Natural killer cell treated with Interleukin-12 subunit alpha and Interleukin-12 subunit beta and Interleukin-15 and Interleukin-18, amount 100 ng/mL, for 72 hours (primary cell): ENCODE results near the gene PDGFD. TPM values are rescaled to one million over a fixed set of nuclear protein-coding genes. Genes with fewer than 3 reads are reported as not detected.

Source experiments
- ATAC-seq, 2 donors: fragments of 150-1000 bp; cut with Tn5 transposase in 1 of 2; sonication (Bioruptor Pico), chemical (Tn5 transposase) in 1 of 2; 2 replicates each; pipeline ENCODE4 v1.10.0; 2021
- DNase-seq: peaks from one replicate; pipeline ENCODE4 v3.0.0; 2022; ENCODE audit warnings: low spot score
- H3K27ac Mint-ChIP-seq, 2 donors: 1 replicate in 1 of 2; 2 replicates in 1 of 2; pipeline ENCODE4 v1.8.0; 2022; ENCODE audit warnings: mixed read lengths in 2 of 2, mild to moderate bottlenecking in 1 of 2, moderate library complexity in 1 of 2
- H3K27me3 Mint-ChIP-seq, 2 donors: 1 replicate in 1 of 2; 2 replicates in 1 of 2; pipeline ENCODE4 v1.8.0; 2022; ENCODE audit warnings: mixed read lengths in 2 of 2
- H3K36me3 Mint-ChIP-seq: one replicate; pipeline ENCODE4 v1.8.0; 2022; ENCODE audit warnings: mixed read lengths
- H3K4me1 Mint-ChIP-seq, 2 donors: 1 replicate in 1 of 2; 2 replicates in 1 of 2; pipeline ENCODE4 v1.8.0; 2022; ENCODE audit warnings: low read depth in 2 of 2, mixed read lengths in 2 of 2, mild to moderate bottlenecking in 1 of 2
- H3K4me3 Mint-ChIP-seq: one replicate; pipeline ENCODE4 v1.8.0; 2022; ENCODE audit warnings: mixed read lengths
- H3K9me3 Mint-ChIP-seq: 2 replicates; pipeline ENCODE4 v1.8.0; 2022; ENCODE audit warnings: mixed read lengths
- total RNA-seq, 2 donors: library from RNA; stranded (reverse); gene quantifications; one replicate each; pipeline ENCODE4 v1.2.3, GENCODE V29; 2022

The PDGFD gene
- total RNA-seq, 2 donors from 2014 or later: 1.7 to 4.5 TPM

DNA sequence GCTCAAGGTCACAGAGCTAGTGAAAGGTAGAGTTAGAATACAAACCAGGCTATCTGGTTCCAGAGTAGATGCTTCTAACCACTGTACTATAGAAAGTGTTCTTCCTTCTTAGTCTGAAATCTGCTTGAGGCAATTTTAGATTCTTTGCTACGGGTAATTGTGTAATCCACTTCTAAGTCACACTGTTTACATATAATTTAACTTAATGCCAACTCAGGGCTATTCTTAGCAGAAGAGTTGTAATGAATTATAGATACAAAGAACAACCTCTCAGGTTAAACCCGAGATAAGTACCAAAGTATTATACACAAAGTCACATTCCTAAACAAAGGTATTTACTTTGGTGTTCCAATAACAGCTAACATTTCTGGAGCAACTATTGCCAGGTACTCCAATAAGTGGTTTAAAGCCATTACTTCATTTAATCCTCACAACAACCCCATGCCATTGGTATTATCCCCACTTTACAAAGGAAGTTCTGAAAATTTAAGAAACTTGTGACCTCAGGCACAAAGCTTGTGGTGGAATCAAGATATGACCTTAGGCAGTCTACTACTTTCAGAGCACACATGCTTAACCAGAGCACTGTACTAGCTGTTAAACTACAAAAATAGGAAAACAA is 158.6 kb downstream of the PDGFD start:
- Mint-ChIP-seq H3K36me3 (no peaks in the 10 kb centered on the region), H3K27me3 (no peaks in the 10 kb centered on the region), H3K9me3 (no peaks in the 10 kb centered on the region), H3K27ac (no peak overlapping the region), H3K4me1 (peaks cover 9 to 12% of the 10 kb centered on the region in 2 donors), H3K4me3 (no peak overlapping the region)
- no peak for ATAC-seq
- no peak for DNase-seq

- Mint-ChIP-seq H3K36me3 (no peaks in the 10 kb centered on the region), H3K27me3 (no peaks in the 10 kb centered on the region), H3K9me3 (no peaks in the 10 kb centered on the region), H3K27ac (no peak overlapping the region), H3K4me1 (peaks cover 9 to 12% of the 10 kb centered on the region in 2 donors), H3K4me3 (no peak overlapping the region)
- no peak for ATAC-seq
- DNase-seq: no peak
Measured at GRCh38 chr11:104003491-104003890, 160.5 kb downstream of the PDGFD start.

DNA sequence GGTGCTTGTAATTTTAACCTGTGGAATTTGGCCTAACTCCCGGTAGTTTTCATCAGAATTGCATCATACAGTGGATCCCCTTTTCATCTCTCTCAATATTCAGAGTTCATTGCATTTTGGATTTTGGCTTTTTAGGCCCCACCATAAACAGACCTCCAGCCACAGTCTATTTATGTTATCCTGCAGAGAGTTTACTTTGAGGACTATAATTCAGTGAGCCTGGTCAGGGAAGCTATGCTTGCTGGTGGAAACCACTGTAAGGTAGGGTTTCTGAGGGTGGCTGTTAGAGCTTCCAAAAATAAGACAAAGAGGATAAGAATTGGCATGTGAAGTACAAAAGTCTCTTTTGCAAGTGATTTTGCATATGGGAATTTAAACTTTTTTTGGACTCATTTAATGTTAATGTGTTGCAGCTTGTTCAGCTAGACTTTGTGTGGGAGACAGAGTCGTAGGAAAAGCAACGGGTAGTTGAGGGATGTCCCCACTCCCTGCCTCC is 162.3 kb downstream of the PDGFD start:
- H3K9me3 Mint-ChIP-seq: no peaks in the 10 kb centered on the region
- no peak overlapping the region for H3K4me3 Mint-ChIP-seq
- peaks cover 9 to 14% of the 10 kb centered on the region in 2 donors for H3K4me1 Mint-ChIP-seq
- H3K36me3 Mint-ChIP-seq: no peaks in the 10 kb centered on the region
- no peak for DNase-seq
- H3K27me3 Mint-ChIP-seq: no peaks in the 10 kb centered on the region
- no peak overlapping the region for H3K27ac Mint-ChIP-seq
- no peak for ATAC-seq

- Mint-ChIP-seq H3K27me3 (no peaks in the 10 kb centered on the region), H3K4me3 (no peak overlapping the region), H3K9me3 (no peaks in the 10 kb centered on the region), H3K36me3 (no peaks in the 10 kb centered on the region), H3K4me1 (peaks cover 9 to 11% of the 10 kb centered on the region in 2 donors), H3K27ac (no peak overlapping the region)
- ATAC-seq: no peak
- no peak for DNase-seq
Measured at GRCh38 chr11:104000798-104001197, 163.1 kb downstream of the PDGFD start.

DNA sequence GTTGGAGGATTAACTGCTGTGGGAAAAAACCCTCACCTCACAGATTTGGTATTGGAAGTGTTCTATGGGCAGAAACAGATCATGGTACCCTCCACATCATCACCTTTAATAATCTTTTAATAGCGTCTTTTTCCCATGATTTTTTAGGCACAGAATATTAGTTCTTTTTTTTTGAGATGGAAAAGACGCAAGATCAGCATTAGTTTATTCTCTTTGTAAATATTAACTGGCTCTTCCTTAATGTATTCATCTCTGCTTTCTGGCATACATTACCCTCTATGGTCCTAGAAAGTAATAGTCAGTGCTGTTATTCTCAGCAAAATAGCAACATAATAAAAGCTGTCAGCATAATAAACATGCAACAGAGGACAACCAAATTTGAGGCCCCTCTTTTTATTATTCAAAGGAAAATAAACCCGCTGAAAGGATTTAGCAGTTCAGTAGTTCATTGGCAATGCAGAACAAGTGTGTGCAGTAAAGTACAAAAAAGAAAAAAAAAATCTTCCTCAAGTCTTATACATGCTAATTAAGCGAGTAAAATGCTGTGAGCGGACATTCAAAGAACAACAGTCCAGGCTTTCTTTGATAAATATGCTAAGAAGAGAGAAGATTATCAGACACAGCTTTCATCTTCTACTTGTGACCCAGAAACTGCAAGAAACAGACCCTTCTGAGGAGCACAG is 165.0 kb downstream of the PDGFD start:
- H3K4me1 Mint-ChIP-seq: peaks cover 9 to 11% of the 10 kb centered on the region in 2 donors
- no peaks in the 10 kb centered on the region for H3K9me3 Mint-ChIP-seq
- no peak overlapping the region for H3K27ac Mint-ChIP-seq
- ATAC-seq (no peak), DNase-seq (no peak)
- no peaks in the 10 kb centered on the region for H3K36me3 Mint-ChIP-seq
- H3K27me3 Mint-ChIP-seq: no peaks in the 10 kb centered on the region
- H3K4me3 Mint-ChIP-seq: no peak overlapping the region

DNA sequence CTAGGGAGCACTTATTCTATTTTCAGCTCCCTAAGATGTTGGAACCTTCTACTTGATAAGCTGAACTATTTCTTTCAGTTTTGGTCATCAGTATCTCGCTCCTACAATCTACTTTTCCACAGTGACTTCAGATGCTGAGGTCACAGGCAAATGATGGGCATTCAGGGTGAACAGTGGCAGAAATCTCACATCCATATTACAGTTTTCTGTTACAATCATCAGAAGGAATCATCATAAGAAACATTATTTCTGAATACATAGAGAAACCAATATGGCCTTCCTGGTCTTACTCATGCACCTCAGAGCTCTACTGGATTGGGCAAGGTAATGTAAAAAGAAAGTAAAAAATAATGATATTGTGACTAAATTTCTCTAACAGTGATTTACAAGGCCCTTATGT is 166.9 kb downstream of the PDGFD start:
- ATAC-seq (peak in 1 of 2 donors; percentile 36), DNase-seq (no peak)
- no peaks in the 10 kb centered on the region for H3K36me3 Mint-ChIP-seq
- no peak overlapping the region for H3K4me3 Mint-ChIP-seq
- no peak overlapping the region for H3K27ac Mint-ChIP-seq
- H3K9me3 Mint-ChIP-seq: no peaks in the 10 kb centered on the region
- peaks cover 0 to 4% of the 10 kb centered on the region in 2 donors for H3K4me1 Mint-ChIP-seq
- no peaks in the 10 kb centered on the region for H3K27me3 Mint-ChIP-seq

GRCh38 chr11:103995896-103996295 is 168.1 kb downstream of the PDGFD start:
- no peak for DNase-seq
- no peak for ATAC-seq
- Mint-ChIP-seq H3K4me1 (peaks cover 0 to 4% of the 10 kb centered on the region in 2 donors), H3K27me3 (no peaks in the 10 kb centered on the region), H3K9me3 (no peaks in the 10 kb centered on the region), H3K4me3 (no peak overlapping the region), H3K36me3 (no peaks in the 10 kb centered on the region), H3K27ac (no peak overlapping the region)

GRCh38 chr11:103994518-103994917 is 169.4 kb downstream of the PDGFD start:
- H3K36me3 Mint-ChIP-seq: no peaks in the 10 kb centered on the region
- H3K4me3 Mint-ChIP-seq: no peak overlapping the region
- ATAC-seq (no peak), DNase-seq (no peak)
- H3K27ac Mint-ChIP-seq: no peak overlapping the region
- no peaks in the 10 kb centered on the region for H3K27me3 Mint-ChIP-seq
- H3K4me1 Mint-ChIP-seq: peaks cover 0 to 4% of the 10 kb centered on the region in 2 donors
- H3K9me3 Mint-ChIP-seq: no peaks in the 10 kb centered on the region

DNA sequence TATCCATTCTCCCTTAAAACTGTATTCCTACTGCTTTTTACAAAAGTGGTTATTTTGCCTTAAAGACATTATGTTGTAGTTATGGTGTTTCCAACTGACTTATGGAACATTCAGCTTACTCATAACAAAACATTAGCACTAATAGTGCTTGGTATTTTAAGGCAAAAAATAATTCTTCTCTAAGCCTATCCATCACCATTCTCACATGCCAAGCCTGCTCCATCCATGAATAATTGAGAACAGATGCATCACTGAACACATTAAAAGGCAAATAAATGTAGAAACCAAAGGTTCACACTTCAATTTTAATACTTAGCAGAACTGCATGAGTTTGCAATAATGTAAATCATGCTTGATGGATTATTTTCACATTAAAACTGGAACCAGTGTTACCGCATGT is 169.9 kb downstream of the PDGFD start:
- H3K4me1 Mint-ChIP-seq: peaks cover 0 to 4% of the 10 kb centered on the region in 2 donors
- H3K27ac Mint-ChIP-seq: no peak overlapping the region
- H3K9me3 Mint-ChIP-seq: no peaks in the 10 kb centered on the region
- H3K4me3 Mint-ChIP-seq: no peak overlapping the region
- no peaks in the 10 kb centered on the region for H3K27me3 Mint-ChIP-seq
- H3K36me3 Mint-ChIP-seq: no peaks in the 10 kb centered on the region
- DNase-seq (no peak), ATAC-seq (no peak)

- Mint-ChIP-seq H3K27me3 (no peaks in the 10 kb centered on the region), H3K4me1 (peaks cover 0 to 2% of the 10 kb centered on the region in 2 donors), H3K4me3 (no peak overlapping the region), H3K27ac (no peak overlapping the region), H3K9me3 (no peaks in the 10 kb centered on the region), H3K36me3 (no peaks in the 10 kb centered on the region)
- ATAC-seq (no peak), DNase-seq (no peak)
Measured at GRCh38 chr11:103993507-103993906, 170.4 kb downstream of the PDGFD start.

DNA sequence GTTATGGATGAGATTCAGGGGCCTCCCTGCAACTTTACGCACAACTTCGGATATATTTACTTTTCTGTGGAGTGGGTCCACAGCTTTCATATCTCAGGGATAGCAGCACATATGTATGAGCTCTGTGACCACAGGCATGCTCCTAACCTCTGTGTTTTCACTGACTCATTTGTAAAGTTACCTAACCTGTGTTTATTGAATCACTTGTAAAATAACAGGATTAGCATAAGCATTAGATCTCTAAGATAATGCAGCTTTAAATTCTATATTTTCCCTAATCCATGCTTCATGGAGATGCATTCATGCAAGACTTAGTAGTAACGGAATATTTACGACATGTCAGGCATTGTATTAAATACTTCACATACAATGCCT is 175.4 kb downstream of the PDGFD start:
- no peaks in the 10 kb centered on the region for H3K36me3 Mint-ChIP-seq
- no peaks in the 10 kb centered on the region for H3K27me3 Mint-ChIP-seq
- H3K4me1 Mint-ChIP-seq: peaks cover 0 to 4% of the 10 kb centered on the region in 2 donors
- no peak for DNase-seq
- ATAC-seq: no peak
- peaks cover 4% of the 10 kb centered on the region for H3K9me3 Mint-ChIP-seq
- no peak overlapping the region for H3K4me3 Mint-ChIP-seq
- H3K27ac Mint-ChIP-seq: no peak overlapping the region

- Mint-ChIP-seq H3K27ac (no peak overlapping the region), H3K4me1 (peaks cover 0 to 4% of the 10 kb centered on the region in 2 donors), H3K27me3 (no peaks in the 10 kb centered on the region), H3K36me3 (no peaks in the 10 kb centered on the region), H3K4me3 (no peak overlapping the region), H3K9me3 (peaks cover 4% of the 10 kb centered on the region)
- DNase-seq: no peak
- no peak for ATAC-seq
Measured at GRCh38 chr11:103987629-103988594, 176.0 kb downstream of the PDGFD start.

- H3K4me3 Mint-ChIP-seq: no peak overlapping the region
- peaks cover 0 to 4% of the 10 kb centered on the region in 2 donors for H3K4me1 Mint-ChIP-seq
- no peak overlapping the region for H3K27ac Mint-ChIP-seq
- H3K36me3 Mint-ChIP-seq: no peaks in the 10 kb centered on the region
- peaks cover 4% of the 10 kb centered on the region for H3K9me3 Mint-ChIP-seq
- DNase-seq (no peak), ATAC-seq (no peak)
- no peaks in the 10 kb centered on the region for H3K27me3 Mint-ChIP-seq
Measured at GRCh38 chr11:103985041-103985440, 178.9 kb downstream of the PDGFD start.

DNA sequence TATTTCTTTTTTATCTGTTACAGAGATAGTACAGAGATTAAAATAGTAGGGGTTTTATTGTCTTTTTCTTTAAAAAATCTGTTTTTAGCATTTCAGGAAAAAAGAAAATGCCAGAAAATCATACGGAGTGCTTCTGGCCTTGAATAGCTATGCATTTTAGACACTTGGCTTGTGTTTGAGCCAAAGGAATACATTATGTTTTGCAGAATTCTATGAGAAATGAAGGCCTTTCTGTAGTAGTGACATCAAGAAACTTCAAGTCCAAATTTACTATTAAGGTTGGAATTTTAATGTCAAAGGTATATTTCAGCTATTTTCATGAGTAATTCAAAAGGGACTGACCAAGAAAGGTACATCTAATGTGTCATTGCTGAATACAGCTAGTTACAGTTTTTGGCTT is 183.8 kb downstream of the PDGFD start:
- Mint-ChIP-seq H3K27me3 (no peaks in the 10 kb centered on the region), H3K27ac (no peak overlapping the region), H3K4me1 (peaks cover 0 to 4% of the 10 kb centered on the region in 2 donors), H3K36me3 (peaks cover 11% of the 10 kb centered on the region), H3K9me3 (peaks cover 4% of the 10 kb centered on the region), H3K4me3 (no peak overlapping the region)
- ATAC-seq (no peak), DNase-seq (no peak)
